HEK293T (cell line): Measurements from ENCODE around the gene EIF2B1.

ENCODE experiments used
- ARNT ChIP-seq: fragments of 450-650 bp; IDR thresholded peaks from 2 replicates; pipeline ENCODE4 v1.6.1; 2017; ENCODE audit warnings: mild to moderate bottlenecking
- BHLHE40 ChIP-seq: fragments of 450-650 bp; IDR thresholded peaks from 2 replicates; pipeline ENCODE4 v1.6.1; 2016; ENCODE audit warnings: mild to moderate bottlenecking, moderate library complexity, borderline replicate concordance
- ELF4 ChIP-seq: fragments of 450-650 bp; IDR thresholded peaks from 2 replicates; pipeline ENCODE4 v1.6.1; 2017; ENCODE audit warnings: antibody characterized with exemption
- FOXA1 ChIP-seq: fragments of 450-650 bp; IDR thresholded peaks from 2 replicates; pipeline ENCODE4 v1.6.1; 2016; ENCODE audit warnings: mild to moderate bottlenecking
- FOXK2 ChIP-seq: fragments of 450-650 bp; IDR thresholded peaks from 2 replicates; pipeline ENCODE4 v1.6.1; 2016; ENCODE audit warnings: mild to moderate bottlenecking
- FOXM1 ChIP-seq: fragments of 450-650 bp; IDR thresholded peaks from 2 replicates; pipeline ENCODE4 v1.6.1; 2017; ENCODE audit warnings: mild to moderate bottlenecking, borderline replicate concordance
- HDGF ChIP-seq: fragments of 450-650 bp; IDR thresholded peaks from 2 replicates; pipeline ENCODE4 v1.6.1; 2017; ENCODE audit warnings: antibody characterized with exemption, borderline replicate concordance
- L3MBTL2 ChIP-seq: fragments of 450-650 bp; conservative IDR thresholded peaks from 2 replicates; pipeline ENCODE4 v1.6.1; 2016; ENCODE audit warnings: mild to moderate bottlenecking
- LEF1 ChIP-seq: fragments of 450-650 bp; IDR thresholded peaks from 2 replicates; pipeline ENCODE4 v1.6.1; 2017; ENCODE audit warnings: mild to moderate bottlenecking, borderline replicate concordance
- NFRKB ChIP-seq: fragments of 450-650 bp; IDR thresholded peaks from 2 replicates; pipeline ENCODE4 v1.6.1; 2016; ENCODE audit warnings: mild to moderate bottlenecking, moderate library complexity
- PKNOX1 ChIP-seq: fragments of 450-650 bp; IDR thresholded peaks from 2 replicates; pipeline ENCODE4 v1.6.1; 2016
- SP1 ChIP-seq: fragments of 450-650 bp; IDR thresholded peaks from 2 replicates; pipeline ENCODE4 v1.6.1; 2017
- SUZ12 ChIP-seq: fragments of 450-650 bp; IDR thresholded peaks from 2 replicates; pipeline ENCODE4 v1.6.1; 2016; ENCODE audit warnings: mild to moderate bottlenecking
- TARDBP ChIP-seq: fragments of 450-650 bp; IDR thresholded peaks from 2 replicates; pipeline ENCODE4 v1.6.1; 2016

DNA sequence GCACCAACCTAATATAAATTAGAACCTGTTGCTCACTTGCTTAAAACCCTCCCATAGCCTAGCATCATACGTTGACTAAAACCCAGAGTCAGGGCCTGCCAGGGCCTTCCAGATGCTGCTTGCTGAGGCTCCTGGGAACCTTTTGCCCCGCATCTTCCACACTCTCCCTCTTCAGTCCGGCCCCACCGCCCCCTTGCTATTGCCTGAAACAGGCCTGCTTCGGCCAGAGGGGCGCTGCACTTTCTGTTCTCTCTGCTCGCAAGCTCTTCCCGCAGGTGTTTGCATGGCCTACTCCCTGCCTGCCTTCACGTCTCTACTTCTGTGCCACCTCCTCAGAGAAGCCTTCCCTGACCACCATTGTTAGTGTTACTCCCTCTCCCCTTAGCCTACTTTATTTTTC, 23.7 kb upstream of the EIF2B1 start:
- no peak for TF ChIP-seq NFRKB
- no peak for TF ChIP-seq ELF4
- TF ChIP-seq SP1: no peak
- TF ChIP-seq HDGF: no peak
- TF ChIP-seq SUZ12: no peak
- TF ChIP-seq BHLHE40: no peak
- TF ChIP-seq FOXA1: no peak
- no peak for TF ChIP-seq PKNOX1
- TF ChIP-seq LEF1: no peak
- no peak for TF ChIP-seq TARDBP
- TF ChIP-seq L3MBTL2: no peak
- TF ChIP-seq FOXM1: no peak
- no peak for TF ChIP-seq FOXK2
- TF ChIP-seq ARNT: no peak
